ENCODE measurements around the gene LRRC40.

LRRC40 gene

GRCh38 chr1:70109241-70109640, 96.1 kb downstream of the LRRC40 start:
- DNase-seq: no peak

GRCh38 chr1:70103770-70104169, 101.6 kb downstream of the LRRC40 start:
- DNase-seq: no peak

GRCh38 chr1:70101774-70102173, 103.6 kb downstream of the LRRC40 start:
- DNase-seq: no peak

GRCh38 chr1:70101231-70101630, 104.1 kb downstream of the LRRC40 start:
- DNase-seq: no peak

Measured in suppressor macrophage treated with lipopolysaccharide for 4 hours (primary cell).